HG03139 (cell line): ENCODE measurements around the gene ZHX3.
"Not testable (repeated sequence)": the region's sequence is repeated elsewhere in the genome, so short reads cannot be mapped to it uniquely, and the experiment has no call there.

Experiments
- ATAC-seq: cut with Tn5 transposase; IDR thresholded peaks from one replicate; pipeline ENCODE4 v1.9.1; 2021; ENCODE audit not compliant: unreplicated experiment

ZHX3 gene

DNA sequence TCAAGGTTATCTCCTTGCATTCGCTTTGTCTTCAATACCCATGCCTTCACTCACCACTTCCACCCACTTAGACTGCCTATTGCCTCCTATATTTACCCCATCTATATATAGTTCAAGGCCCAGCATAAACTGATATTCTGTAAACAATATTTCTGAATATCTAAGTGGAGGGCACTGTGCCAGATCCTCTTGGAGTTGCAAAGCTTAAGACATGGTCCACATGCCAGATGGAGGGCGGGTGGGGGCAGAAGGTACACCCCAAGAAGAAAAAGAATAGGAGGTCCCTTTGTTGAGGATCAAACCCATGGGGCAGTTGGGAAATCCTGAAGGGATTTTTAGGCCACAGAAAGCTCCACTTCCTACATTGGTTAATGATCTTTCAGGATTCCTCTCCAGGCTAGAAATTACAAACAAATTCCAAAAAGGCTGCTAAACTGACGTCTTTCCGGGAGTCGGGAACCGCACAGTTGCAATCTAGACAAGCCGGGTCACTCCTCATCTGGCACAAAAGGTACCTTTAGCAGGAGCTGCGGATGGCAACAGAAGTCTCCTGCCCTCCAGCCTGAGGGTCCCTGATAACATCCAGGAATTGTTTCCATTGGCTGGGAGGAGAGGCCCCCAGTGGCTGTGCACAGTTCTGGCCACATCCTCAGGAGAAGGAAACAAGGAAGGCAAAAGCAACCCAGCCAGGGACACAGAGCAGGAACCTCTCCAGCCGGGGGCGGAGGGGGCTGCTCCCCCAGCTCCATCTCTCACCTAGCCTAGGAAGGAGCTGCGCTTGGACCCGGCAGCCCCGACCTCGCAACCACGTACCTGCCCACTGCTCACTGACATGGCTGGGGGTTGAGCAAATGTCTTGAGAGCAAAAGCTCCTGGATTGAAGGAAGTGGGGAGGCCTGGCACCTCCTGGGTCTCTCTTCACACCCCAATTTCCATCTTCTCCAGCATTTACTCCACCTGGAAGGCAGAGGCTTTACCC, 17.2 kb upstream of the ZHX3 start:
- ATAC-seq = no peak

DNA sequence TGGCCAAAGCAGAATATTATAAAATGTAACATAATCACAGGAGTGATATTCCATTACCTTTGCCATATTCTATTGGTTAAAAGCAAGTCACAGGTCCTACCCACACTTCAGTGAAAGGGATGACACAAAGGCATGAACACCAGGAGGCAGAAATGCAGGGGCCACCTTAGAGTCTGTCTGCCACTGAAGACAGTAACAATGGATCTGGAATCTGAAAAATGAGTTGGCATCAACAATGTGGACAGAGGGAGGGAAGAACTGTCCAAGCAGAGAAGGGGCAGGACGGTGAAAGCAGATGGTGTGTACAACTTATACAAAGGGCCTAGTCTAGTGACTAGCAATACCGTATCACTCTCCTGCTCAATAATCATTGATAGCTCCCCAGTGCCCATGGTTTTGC, 16.5 kb upstream of the ZHX3 start:
- ATAC-seq = no peak

DNA sequence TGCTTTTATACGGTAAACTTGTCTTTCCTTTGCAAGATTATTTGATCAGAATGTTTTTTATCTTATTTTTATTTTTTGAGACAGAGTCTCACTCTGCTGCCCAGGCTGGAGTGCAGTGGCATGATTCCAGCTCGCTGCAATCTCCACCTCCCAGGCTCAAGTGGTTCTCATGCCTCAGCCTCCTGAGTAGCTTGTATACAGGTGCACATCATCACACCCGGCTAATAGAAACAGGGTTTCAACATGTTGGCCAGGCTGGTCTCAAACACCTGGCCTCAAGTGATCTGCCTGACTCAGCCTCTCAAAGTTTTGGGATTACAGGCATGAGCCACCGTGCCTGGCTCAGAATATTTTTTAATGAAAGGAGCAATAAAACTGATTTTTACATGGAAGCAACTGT, 14.2 kb upstream of the ZHX3 start:
- ATAC-seq = no peak

DNA sequence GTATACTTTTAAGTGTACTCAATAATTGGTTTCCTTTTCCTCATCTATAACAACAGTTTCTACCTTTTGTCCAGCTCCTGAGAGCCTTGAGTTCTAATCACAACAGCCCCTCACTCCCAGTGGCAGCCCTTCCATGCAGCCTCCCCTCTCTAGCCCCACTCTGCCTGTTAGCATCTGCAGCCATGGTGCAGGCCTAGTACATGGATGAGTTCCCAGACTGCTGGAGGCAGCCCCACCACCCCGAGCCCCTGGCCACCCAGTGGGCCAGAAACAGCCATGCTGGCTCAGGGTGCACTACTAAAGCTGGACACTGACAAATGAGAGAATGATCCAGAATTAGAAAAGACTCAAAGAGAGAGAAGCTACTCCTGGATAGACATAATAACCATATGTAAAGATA, 13.4 kb upstream of the ZHX3 start:
- ATAC-seq = no peak

DNA sequence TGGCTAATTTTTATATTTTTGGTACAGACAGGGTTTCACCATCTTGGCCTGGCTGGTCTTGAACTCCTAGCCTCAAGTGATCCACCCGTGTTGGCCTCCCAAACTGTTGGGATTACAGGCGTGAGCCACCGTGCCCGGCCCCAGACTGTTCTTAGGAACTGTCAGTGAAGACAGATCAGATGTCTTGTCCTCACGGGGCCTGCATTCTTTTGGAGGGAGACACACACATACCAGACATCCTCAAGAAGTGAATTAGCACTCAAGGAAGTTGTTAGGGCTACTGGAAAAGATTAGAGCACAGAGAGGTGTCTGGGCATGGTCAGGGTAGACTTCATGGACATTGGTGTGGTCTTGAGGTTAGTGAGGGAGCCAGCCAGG, 12.8 kb upstream of the ZHX3 start:
- ATAC-seq = no peak

DNA sequence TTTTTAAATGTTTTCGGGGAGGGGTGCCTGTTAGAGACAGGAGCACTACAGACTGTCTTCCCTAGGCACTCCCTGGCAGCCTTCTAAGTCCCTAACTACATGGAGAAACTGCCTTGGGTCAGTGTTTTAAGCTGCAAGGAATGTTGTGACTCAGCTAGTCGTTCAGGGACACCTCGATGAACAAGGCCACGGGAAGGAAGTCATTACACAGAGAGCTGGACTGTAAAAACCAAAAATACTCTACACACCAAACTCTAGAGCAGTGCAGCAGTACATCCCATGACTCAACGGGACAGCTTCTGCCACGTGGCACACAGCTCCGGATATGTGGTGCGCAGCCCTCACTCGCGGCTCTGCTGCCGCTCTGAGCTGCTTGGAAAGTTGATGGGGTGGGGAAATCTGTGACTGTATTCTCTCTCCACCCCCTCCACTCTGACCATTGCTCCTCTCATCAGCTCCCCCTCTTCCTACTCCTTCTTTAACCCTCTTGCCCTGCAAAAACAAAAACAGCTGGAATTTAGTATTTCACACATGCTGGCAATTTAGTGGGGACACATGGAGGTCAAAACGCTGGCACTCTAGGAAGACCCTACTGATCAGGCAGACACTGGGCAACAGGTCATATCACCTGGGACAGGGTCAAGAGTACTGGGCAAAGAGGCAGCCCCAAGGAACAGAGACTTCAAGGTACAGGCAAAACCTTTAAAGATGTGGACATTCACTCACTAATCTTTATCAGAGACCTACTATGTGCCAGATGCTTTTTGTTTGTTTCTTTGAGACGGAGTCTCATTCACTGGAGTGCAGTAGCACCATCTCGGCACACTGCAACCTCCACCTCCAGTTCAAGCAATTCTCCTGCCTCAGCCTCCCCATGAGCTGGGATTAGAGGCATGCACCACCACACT, 12.2 kb upstream of the ZHX3 start:
- ATAC-seq = peak; percentile 88

DNA sequence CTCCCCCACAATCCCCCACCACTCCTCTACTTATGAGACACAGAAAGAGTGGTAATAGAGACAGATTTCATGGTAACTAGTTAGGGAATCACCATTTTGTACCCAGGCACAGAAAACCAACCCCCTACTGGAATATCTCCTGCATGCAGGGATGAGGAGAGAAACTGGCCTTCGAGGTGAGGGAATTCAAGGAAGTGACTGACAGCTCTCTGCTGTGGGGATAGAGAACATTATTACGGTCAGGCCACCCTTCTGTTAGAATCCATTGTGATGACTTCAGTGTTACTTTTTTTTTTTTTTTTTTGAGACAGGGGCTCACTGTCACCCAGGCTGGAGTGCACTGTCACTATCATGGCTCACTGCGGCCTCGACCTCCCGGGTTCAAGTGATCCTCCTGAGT, 9.6 kb upstream of the ZHX3 start:
- ATAC-seq = no peak

DNA sequence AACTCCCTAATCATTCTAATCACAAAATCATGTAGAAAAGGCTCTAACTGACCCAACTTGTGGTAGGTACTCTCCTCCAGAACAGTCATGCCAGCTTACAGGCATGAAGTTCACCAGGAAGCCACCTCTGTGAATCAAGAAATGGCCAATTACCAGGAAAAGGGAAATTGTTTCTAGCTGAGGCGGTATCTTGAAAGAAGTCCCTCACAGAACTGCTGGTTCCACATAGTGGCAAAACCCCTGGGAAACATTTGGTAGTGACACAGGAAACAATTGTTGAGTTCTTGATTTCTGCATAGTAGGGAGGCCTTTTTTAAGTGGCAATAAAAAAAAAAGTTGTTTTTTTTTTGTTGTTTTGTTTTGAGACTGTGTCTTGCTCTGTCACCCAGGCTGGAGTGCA, 3.4 kb upstream of the ZHX3 start:
- ATAC-seq = no peak

DNA sequence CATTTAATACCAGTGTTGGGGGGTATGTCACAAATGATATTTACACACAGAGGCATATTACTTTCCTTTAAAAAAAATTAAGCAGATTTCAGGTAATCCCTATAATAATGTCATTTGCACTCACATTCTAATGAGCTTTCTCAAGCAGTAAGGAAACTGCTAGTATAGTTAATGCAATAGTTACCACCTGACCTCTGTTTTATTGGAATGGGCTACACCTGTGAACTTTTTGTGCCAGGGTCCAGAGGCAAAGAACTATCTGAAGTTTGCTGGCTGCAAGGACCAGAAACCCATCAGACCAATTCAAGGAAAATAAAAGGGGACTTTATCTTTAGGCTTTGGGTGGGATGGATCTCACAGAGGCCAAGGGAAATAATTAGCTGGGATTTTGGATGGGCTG, 2.9 kb upstream of the ZHX3 start:
- no peak for ATAC-seq

DNA sequence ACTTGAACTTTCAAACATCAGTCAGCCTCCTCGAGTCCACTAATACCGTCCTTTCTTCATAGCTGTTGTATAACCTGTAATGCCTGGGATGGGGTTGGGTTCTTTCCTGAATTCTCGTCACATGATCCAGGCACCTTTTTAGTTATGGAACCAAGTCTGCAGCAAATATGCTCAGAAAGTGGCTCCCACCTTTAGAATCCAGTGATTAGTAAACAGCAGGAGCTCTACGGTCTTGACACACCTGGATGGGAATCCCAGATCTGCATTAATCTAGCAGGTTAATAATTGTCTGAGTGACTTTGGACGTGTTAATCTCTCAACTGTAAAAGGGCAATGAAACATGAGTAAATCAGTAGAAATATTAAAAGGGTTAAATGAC, 729 bp upstream of the ZHX3 start:
- no peak for ATAC-seq

DNA sequence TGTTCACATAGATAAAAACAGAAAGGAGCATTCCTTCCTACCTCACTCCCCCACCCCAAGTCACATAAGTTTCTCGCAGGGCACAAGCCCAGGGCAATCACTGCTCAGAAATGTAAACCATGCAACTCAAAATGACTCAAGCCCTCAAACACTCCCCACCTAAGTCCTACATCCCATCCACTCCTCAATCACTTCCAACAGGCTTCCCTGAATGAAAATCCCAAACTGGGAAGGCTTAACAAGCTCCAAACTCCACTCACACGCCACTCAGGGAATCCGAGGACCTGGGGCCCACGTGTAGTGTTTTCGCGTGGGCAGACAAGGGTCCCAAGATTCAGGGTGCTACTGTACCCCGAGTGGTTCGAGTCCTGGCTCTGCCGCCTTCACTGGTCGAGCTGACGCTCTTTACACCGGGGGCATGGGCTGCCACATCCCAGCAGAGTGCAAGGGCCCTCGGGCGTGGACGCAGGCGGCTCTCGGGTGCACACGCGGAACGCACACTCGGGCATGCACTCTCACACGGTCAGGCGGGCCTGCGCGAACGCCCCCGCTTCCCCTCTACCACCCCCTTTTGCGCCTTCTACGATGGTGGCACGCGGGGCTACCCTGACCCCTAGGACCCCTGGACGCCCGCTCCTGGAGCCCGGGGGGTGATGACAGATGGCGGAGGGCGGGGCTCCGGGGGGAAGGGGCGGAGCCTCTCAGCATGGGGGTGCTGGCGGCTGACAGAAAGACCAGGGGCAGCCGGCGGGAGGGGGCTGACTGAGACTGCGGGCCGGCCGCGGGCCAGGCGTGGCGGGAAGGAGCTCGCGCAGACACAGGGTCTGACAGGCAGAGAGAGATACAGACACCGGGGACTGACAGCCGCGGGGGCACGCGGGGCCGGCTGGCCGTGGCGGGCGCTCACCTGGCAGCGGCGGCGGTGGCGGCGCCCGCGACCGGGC, 657 bp downstream of the ZHX3 start:
- peak; percentile 40 for ATAC-seq

DNA sequence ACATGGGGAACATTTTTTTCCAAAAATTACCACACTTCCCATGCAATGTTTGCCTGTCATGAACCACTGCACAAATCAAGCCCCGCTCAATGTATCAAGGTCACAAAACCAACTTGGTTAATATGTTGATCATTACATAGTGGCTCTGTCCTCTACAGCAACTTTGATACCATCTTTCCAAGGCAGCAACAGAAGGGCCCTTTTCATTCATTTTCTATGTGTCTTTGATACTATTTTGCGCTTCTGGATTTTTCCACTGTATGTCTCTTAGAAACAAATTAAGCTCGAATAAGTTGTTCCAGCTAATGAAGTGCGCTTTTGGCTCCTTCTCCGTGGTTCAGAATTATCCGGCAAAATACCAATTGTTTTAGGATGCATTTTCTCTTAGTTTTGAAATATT, 1.5 kb downstream of the ZHX3 start:
- no peak for ATAC-seq

DNA sequence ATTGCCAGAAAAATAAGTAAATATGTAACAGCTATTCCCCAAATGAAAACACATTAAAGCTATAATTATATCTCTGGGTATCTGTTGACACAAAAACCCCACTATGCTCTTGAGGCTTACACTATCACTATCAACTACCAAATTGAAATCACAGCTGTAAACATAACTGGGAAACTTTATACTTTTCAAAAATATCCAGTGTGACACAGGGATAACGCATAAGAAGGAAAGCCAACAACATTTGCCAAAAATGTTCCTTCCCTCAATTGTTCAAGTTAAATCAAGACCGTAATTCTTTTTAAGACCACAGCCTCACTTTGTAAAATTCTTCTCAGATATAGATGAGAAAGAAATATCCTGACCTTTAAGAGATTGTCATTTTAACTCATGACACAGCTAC, 3.1 kb downstream of the ZHX3 start:
- no peak for ATAC-seq

DNA sequence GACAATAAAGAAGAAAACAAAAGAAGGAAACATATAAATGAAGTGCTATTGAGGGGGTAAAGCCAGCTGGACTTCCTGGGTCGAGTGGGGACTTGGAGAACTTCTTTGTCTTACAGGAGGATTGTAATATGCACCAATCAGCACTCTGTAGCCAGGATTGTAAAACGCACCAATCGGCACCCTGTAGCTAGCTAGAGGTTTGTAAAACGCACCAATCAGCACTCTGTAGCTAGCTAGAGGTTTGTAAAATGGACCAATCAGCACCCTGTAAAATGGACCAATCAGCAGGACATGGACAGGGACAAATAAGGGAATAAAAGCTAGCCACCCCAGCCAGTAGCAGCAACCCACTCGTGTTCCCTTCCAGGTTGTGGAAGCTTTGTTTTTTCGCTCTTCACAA, 5.5 kb downstream of the ZHX3 start:
- ATAC-seq = not testable (repeated sequence)

DNA sequence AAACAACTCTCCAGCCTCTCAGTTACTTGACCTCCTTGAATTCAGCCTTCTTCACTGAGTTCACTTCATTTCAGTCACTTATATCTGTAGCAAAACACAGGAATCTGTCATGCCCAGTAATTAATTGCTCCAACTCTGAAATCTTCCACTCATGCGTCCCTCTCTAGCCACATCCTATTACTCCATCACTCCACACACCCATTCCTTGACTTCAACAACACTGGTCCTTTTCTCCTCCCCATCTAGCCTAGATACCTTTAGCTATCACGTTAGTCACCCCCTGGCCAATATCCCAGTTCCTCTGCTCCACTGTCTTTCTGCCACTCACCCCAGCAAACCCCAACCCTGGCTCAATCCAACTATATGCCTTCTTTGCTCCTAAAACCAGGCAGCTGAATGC, 7.7 kb downstream of the ZHX3 start:
- ATAC-seq = no peak

DNA sequence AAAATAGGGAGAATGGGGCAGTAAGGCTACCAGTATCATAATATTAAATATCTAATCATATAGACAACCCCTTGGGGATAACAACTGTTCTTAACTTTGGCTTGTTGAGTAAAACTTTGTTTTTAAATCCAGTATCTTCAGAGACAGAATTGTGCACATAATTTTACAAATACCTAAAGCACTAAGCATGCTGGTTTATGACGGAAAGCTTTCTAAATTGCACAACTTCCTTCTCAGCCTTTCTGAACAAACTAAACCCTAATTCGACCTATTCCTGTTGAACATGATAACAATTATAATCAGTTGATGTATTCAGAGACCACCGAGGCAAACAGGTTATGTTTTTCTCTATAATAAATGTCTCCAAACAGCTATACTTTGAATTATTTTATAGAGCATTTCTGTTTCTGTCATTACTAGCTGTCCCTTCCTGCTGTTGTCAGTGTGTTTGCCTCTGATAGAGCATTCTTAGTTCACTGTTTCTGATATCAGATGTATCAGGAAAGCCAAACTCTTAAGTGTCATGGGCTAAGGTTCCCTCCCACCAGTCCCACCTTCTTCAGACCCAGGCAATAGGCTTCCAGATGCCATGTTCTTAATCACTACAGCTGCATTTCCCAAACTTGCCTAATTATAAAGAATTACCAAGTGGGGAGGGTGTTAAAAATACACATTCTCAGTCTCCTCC, 8.7 kb downstream of the ZHX3 start:
- no peak for ATAC-seq

DNA sequence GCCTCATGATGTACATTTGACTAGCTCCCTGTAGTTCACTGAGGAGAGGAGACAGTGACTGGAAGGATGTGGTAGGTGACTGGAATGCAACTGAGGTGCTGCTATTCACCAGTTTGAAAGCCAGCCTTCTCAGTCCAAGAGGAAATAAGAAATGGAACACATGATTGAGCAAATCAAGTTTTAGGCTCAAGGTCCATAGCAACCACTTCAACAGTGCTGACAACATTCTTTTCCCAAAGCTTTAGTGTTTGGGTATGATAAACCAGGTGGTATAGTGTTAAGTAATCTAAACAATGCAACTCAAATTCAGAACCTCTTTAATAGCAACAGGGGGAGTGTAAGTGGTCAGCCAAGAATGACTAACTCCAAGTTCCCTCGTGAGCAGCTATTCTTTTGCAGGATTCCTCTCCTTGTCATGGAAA, 9.2 kb downstream of the ZHX3 start:
- no peak for ATAC-seq

DNA sequence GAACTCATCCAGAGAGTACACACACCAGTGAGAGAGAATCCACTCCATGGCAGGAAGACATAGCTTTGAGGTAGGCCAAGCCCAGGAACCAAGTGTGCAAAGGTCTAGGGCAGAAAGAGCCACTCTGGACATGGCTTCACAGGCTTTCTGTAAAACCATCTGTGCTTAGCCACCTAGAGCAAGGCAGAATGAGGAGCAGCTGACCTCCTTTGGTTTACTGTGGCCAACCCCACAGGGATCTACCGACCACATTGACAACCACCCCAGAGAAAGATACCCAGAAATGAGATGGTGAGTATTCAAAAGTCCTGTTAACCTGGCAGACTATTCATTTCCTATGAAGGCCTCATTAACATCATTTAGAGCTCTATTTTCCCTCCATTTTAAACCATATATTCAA, 10.5 kb downstream of the ZHX3 start:
- ATAC-seq = no peak

DNA sequence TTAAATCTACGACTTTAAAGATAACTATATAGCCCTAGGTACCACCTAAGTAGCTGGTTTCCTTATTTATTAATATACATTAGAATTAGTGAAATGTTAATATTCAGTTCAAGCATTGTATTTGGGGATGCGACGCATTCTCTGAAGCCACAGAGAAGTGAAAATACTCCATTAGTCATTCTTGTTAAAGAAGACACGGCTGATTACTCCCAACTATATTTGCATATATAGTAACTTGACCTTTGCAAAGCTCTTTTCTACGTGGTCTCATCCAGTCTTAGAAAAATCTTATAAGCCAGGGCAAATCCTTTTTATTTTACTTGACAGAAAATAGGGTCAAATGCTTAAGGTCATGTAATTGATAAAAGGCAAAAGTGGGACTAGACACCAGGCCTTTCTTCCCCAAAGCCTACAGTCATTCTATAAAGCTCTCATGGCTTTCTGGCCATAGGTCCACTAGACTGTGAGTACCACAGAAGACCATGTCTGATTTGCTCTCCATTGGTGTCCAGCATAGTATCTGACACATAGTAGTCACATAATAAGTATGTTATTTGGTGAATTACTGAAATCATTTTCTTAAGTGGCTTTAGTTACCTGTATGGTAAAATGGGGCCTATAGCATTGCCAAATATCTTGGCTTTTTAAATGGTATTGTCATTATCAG, 11.3 kb downstream of the ZHX3 start:
- ATAC-seq = peak; percentile 65
